Measurements from ENCODE around the gene ERAP2.

DNA sequence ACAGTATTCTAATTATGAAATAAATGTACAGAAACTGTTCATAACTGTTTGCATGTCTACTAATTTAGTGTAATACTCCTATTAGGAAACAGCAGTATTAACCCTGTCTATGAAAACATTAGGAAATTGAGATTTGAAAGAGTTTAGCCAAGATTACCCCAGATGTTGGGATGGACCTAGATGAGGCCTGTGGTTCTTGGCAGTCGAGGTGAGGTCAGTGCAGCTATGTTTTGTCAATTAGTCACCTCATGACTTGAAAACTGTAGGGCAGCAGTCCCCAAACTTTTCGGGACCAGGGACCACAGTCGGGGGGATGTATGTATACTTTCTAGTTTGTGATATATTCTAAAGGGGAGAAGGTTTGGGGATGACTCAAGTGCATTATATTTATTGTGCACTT lies 64.3 kb downstream of the ERAP2 start:
- TF ChIP-seq, protein P1, sequence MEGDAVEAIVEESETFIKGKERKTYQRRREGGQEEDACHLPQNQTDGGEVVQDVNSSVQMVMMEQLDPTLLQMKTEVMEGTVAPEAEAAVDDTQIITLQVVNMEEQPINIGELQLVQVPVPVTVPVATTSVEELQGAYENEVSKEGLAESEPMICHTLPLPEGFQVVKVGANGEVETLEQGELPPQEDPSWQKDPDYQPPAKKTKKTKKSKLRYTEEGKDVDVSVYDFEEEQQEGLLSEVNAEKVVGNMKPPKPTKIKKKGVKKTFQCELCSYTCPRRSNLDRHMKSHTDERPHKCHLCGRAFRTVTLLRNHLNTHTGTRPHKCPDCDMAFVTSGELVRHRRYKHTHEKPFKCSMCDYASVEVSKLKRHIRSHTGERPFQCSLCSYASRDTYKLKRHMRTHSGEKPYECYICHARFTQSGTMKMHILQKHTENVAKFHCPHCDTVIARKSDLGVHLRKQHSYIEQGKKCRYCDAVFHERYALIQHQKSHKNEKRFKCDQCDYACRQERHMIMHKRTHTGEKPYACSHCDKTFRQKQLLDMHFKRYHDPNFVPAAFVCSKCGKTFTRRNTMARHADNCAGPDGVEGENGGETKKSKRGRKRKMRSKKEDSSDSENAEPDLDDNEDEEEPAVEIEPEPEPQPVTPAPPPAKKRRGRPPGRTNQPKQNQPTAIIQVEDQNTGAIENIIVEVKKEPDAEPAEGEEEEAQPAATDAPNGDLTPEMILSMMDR (IDR thresholded peaks at IDR 0.05) = no peak
- TF ChIP-seq POLR2A (IDR thresholded peaks at IDR 0.05) = no peak
